ENCODE data around the gene CDC34. TPM values are rescaled to one million over a fixed set of nuclear protein-coding genes. Genes with fewer than 3 reads are reported as not detected.

CDC34 gene
- total RNA-seq, 1 experiment from 2014 or later, result 93.3 TPM

DNA sequence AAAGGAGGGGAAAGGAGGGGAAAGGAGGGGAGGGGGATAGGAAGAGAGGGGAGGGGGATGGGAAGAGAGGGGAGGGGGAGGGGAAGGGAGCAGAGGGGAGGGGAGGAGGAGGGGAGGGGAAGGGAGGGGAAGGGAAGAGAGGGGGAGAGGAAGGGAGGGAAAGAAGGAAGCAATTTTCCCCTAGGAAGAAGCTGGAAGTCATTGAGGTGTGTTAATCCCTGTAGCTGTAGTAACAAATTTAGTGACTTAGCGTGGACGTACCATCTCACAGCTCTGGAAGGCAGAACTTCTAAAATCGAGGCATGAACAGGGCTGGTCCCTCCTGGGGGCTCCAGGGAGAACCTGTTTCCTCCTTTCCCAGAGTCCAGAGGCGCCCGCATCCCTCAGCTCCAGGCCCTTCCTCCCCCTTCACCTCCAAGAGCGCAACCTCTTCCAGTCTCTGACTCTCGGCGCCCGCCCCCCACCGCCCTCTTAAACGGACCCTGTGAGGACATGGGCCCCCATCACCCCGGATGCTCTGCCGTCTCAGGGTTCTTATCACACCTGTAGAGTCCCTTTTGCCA lies 5.6 kb upstream of the CDC34 start:
- Histone ChIP-seq H3K4me1 (replicated peaks; ENCODE audit: insufficient read depth) (peaks cover 16% of the 10 kb centered on the region), H3K27ac (no peak overlapping the region), H4K20me1 (ENCODE audit: insufficient read depth) (no peaks in the 10 kb centered on the region), H3K4me3 (no peak overlapping the region), H3K9me3 (ENCODE audit: insufficient read depth, low read depth) (no peaks in the 10 kb centered on the region), H3K79me2 (ENCODE audit: low read depth) (no peaks in the 10 kb centered on the region), H3K4me2 (no peak overlapping the region), H2AFZ (no peak overlapping the region), H3K36me3 (ENCODE audit: low read depth) (no peaks in the 10 kb centered on the region), H3K27me3 (ENCODE audit: insufficient read depth, low read depth) (no peaks in the 10 kb centered on the region), H3F3A (ENCODE audit: insufficient read depth, low read depth) (peaks cover 20% of the 10 kb centered on the region; the same call in 1 of the 2 replicates), H3K9me2 (ENCODE audit: insufficient read depth) (no peaks in the 10 kb centered on the region)
- no TSS peak for BruUV-seq (replicated peaks)
- TF ChIP-seq, protein P1, sequence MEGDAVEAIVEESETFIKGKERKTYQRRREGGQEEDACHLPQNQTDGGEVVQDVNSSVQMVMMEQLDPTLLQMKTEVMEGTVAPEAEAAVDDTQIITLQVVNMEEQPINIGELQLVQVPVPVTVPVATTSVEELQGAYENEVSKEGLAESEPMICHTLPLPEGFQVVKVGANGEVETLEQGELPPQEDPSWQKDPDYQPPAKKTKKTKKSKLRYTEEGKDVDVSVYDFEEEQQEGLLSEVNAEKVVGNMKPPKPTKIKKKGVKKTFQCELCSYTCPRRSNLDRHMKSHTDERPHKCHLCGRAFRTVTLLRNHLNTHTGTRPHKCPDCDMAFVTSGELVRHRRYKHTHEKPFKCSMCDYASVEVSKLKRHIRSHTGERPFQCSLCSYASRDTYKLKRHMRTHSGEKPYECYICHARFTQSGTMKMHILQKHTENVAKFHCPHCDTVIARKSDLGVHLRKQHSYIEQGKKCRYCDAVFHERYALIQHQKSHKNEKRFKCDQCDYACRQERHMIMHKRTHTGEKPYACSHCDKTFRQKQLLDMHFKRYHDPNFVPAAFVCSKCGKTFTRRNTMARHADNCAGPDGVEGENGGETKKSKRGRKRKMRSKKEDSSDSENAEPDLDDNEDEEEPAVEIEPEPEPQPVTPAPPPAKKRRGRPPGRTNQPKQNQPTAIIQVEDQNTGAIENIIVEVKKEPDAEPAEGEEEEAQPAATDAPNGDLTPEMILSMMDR (conservative IDR thresholded peaks at IDR 0.05), result no peak
- no peak for TF ChIP-seq EZH2 (IDR thresholded peaks at IDR 0.05; ENCODE audit: low read depth)
- CTCF ChIA-PET, result no interaction called here
- intact Hi-C loops (cut with micrococcal nuclease; ENCODE audit: unreplicated experiment), result no loop called here
- POLR2A ChIA-PET (ENCODE audit: unreplicated experiment), result interaction anchor here (0.9 kb wide), 1 partner anchor 50 kb away, joined by 4 read pairs; no protein-coding TSS in a partner anchor
- no peak for DNase-seq

DNA sequence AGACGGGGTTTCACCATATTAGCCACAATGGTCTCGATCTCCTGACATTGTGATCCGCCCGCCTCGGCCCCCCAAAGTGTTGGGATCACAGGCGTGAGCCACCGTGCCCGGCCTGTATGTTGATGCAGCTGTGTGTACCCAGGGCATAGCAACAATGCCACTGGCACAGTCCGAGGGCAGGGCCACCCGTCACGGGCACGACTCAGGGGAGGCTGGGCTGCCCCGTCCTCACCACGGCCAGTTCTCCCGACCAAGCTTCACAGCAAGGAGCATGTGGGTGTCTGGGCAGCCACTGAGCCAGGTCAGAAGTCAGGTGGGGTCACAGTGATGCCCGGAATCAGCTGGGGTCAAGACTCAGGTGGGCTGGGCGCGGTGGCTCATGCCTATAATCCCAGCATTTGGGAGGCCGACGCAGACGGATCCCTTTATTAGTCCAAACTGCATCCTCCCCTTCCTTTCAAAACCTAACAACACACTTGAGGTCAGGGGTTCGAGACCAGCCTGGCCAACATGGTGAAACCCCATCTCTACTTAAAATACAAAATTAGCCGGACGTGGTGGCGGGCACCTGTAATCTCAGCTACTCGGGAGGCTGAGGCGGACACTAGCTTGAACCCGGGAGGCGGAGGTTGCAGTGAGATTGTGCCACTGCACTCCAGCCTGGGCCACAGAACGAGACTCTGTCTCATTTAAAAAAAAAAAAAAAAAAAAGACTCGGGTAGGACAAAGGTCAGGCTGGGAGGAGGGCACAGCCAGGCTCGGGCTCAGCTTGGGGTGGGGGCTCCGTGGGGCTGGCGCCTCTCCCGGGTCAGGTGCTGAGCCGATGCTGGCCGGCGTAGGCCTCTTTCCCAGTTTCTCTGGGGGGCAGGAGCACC lies 1.2 kb upstream of the CDC34 start:
- POLR2A ChIA-PET (ENCODE audit: unreplicated experiment), result interaction anchor here (0.6 kb wide), 1 partner anchor 133 kb away, joined by 6 read pairs; no protein-coding TSS in a partner anchor

More for the DNA sequence above, 1.2 kb upstream of the CDC34 start:
- BruUV-seq (replicated peaks), result TSS peak; percentile 77
- Histone ChIP-seq H3K36me3 (ENCODE audit: low read depth) (no peaks in the 10 kb centered on the region), H4K20me1 (ENCODE audit: insufficient read depth) (peaks cover 14% of the 10 kb centered on the region), H3K9me3 (ENCODE audit: insufficient read depth, low read depth) (no peaks in the 10 kb centered on the region), H3K4me3 (peak overlapping the region; percentile 86), H3K27me3 (ENCODE audit: insufficient read depth, low read depth) (no peaks in the 10 kb centered on the region), H3K4me2 (peak overlapping the region; percentile 77), H3K79me2 (ENCODE audit: low read depth) (peaks cover 26% of the 10 kb centered on the region), H2AFZ (peak overlapping the region; percentile 79), H3K27ac (peak overlapping the region; percentile 38), H3K9me2 (ENCODE audit: insufficient read depth) (no peaks in the 10 kb centered on the region), H3F3A (ENCODE audit: insufficient read depth, low read depth) (peaks cover 33% of the 10 kb centered on the region; the same call in 1 of the 2 replicates), H3K4me1 (replicated peaks; ENCODE audit: insufficient read depth) (peaks cover 40% of the 10 kb centered on the region)
- intact Hi-C loops (cut with micrococcal nuclease; ENCODE audit: unreplicated experiment), result loop anchor here (1.0 kb wide), 1 partner anchor 23 kb away; the partner anchor contains the start of gene TPGS1
- TF ChIP-seq EZH2 (IDR thresholded peaks at IDR 0.05; ENCODE audit: low read depth), result no peak
- TF ChIP-seq, protein P1 (conservative IDR thresholded peaks at IDR 0.05), result no peak
- CTCF ChIA-PET, result interaction anchor here (0.6 to 1.5 kb wide), 5 partner anchors 20 to 796 kb away, joined by 3 to 6 read pairs (median 3); no protein-coding TSS in a partner anchor
- DNase-seq, result no peak
